ENCODE data around the gene PARVB. TPM values are rescaled to one million over a fixed set of nuclear protein-coding genes. Genes with fewer than 3 reads are reported as not detected.

The PARVB gene
- total RNA-seq, 5 donors from 2014 or later (not counting 1 experiment from before 2014, with no cell fraction given) = 5.9 to 13.8 (median 8.2) TPM

DNA sequence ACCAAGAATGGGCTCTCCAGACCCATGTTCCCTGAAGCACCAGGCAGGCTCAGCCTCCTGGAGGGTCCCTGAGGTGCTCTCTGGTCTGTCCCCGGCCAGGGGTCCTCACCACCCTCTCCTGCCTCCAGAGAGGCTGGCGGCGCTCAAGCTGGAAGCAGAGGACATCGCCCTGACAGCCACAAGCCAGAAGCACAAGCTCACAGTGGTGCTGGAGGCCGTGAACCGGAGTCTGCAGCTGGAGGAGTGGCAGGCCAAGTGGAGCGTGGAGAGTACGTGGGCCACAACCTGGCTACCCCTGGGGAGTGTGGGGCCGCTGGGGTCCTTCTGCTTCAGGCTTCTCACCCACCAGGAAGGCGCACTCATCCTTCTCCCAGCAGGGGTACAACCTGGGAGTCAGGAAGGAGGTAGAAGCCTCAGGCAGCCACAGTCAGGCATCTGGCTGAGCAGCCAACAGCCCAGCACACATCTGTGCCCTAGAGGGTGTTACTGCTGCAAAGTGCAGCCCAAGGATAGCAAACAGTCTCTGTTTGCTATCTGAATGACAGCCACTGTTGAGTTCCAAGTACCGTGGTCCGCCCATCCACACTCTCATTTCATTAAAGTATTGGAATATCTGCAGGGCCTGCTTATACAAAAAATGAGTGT lies 165.0 kb downstream of the PARVB start:
- no peak for DNase-seq
- WGBS (ENCODE audit: insufficient coverage) = 95% methylated on average over 10 of the region's 12 CpGs
- POLR2A ChIA-PET = no interaction called here

DNA sequence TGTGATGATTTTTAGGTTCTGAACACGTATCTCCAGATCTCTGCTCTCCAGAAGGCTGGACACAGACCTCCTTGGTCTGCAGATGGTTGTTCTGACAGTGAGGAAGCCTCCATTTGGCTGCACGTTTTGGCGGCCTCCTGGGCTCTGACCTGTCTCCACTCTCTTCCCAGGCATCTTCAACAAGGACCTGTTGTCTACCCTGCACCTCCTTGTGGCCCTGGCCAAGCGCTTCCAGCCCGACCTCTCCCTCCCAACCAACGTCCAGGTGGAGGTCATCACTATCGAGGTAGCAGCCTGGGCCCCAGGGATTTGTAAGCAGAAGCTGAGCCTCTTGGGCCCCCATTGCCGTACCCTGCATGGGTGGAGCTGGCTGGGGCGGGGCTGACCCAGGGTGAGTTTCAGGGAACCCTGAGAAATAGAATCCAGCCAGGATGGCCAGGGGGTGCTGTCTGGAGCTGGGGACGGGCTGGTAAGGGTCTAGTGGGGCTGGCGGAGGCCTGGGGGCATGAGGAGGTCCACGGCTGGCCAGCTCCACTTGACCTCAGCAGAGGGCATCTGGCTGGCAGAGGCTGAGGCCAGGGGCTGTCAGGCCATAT lies 166.4 kb downstream of the PARVB start:
- H3K36me3 ChIP-seq (ENCODE audit: control insufficient read depth in 2 of 2, extremely low read depth in 1 of 2, insufficient read depth in 1 of 2, low read length in 1 of 2) = peaks cover 12 to 22% of the 10 kb centered on the region in 2 donors
- no peak overlapping the region for H3K4me3 ChIP-seq (ENCODE audit: control insufficient read depth in 1 of 2, extremely low read depth in 1 of 2, low read length in 1 of 2)
- H3K27ac ChIP-seq (ENCODE audit: low read length) = no peak overlapping the region
- no peaks in the 10 kb centered on the region for H3K9me3 ChIP-seq
- POLR2A ChIA-PET = no interaction called here
- no peak for DNase-seq
- Mint-ChIP-seq H3K4me1 (peaks cover 28 to 46% (median 32%) of the 10 kb centered on the region in 3 donors), H3K36me3 (peaks cover 20% of the 10 kb centered on the region), H3K27ac (no peak overlapping the region), H3K9me3 (no peaks in the 10 kb centered on the region), H3K4me3 (no peak overlapping the region), H3K27me3 (no peaks in the 10 kb centered on the region)
- no peak for ATAC-seq (replicated peaks in 1 of 4)
- WGBS (ENCODE audit: insufficient coverage) = 91% methylated on average over 12 of the region's 12 CpGs
- CTCF ChIA-PET = no interaction called here
- H3K27me3 ChIP-seq (replicated peaks in 1 of 2; ENCODE audit: control insufficient read depth in 2 of 2, extremely low read depth in 1 of 2, insufficient read depth in 2 of 2, low read length in 1 of 2) = no peaks in the 10 kb centered on the region
- H3K4me1 ChIP-seq (ENCODE audit: control insufficient read depth in 1 of 2, extremely low read depth in 1 of 2, insufficient read depth in 2 of 2, low read length in 2 of 2) = peaks cover 12 to 38% of the 10 kb centered on the region in 2 experiments

More for the DNA sequence above, 165.0 kb downstream of the PARVB start:
- Mint-ChIP-seq H3K4me3 (no peak overlapping the region), H3K36me3 (peaks cover 16% of the 10 kb centered on the region), H3K27me3 (no peaks in the 10 kb centered on the region), H3K27ac (no peak overlapping the region), H3K4me1 (peaks cover 21 to 41% (median 26%) of the 10 kb centered on the region in 3 donors), H3K9me3 (no peaks in the 10 kb centered on the region)
- CTCF ChIA-PET = no interaction called here
- Histone ChIP-seq H3K4me3 (ENCODE audit: control insufficient read depth in 1 of 2, extremely low read depth in 1 of 2, low read length in 1 of 2) (no peak overlapping the region), H3K9me3 (no peaks in the 10 kb centered on the region), H3K27me3 (replicated peaks in 1 of 2; ENCODE audit: control insufficient read depth in 2 of 2, extremely low read depth in 1 of 2, insufficient read depth in 2 of 2, low read length in 1 of 2) (no peaks in the 10 kb centered on the region), H3K36me3 (ENCODE audit: control insufficient read depth in 2 of 2, extremely low read depth in 1 of 2, insufficient read depth in 1 of 2, low read length in 1 of 2) (peaks cover 9 to 26% of the 10 kb centered on the region in 2 donors), H3K4me1 (ENCODE audit: control insufficient read depth in 1 of 2, extremely low read depth in 1 of 2, insufficient read depth in 2 of 2, low read length in 2 of 2) (peaks cover 12 to 38% of the 10 kb centered on the region in 2 experiments), H3K27ac (ENCODE audit: low read length) (no peak overlapping the region)
- no peak for ATAC-seq (replicated peaks in 1 of 4)

DNA sequence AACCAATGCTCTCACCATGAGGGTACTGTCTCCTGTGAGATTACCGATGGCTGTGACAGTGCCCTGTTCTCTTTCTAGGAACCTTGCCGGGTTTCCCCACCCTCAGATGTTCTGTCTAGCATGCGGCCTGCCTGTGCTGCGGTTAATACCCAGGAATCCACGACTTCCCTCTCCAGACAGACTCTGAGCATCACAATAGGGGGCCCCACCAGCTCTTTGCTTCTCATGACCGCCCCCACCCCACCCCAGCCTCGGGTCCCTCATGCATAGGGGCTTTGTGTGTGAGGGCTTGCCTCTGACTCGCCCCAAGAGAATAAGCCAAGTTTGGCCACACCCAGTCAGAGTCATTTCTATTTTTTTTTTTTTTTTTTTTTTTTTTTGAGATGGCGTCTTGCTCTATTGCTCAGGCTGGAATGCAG lies 166.9 kb downstream of the PARVB start:
- no peak overlapping the region for H3K27ac Mint-ChIP-seq
- peaks cover 27 to 46% (median 32%) of the 10 kb centered on the region in 3 donors for H3K4me1 Mint-ChIP-seq
- no peak overlapping the region for H3K4me3 Mint-ChIP-seq
- ChIA-PET CTCF (no interaction called here), POLR2A (no interaction called here)
- 31% methylated on average over 4 of the region's 9 CpGs for WGBS (ENCODE audit: insufficient coverage)
- DNase-seq (peak in 2 of 35 experiments; percentile 25 to 35), ATAC-seq (replicated peaks in 1 of 4) (peak in 1 of 4 experiments; percentile 38)
- no peaks in the 10 kb centered on the region for H3K27me3 Mint-ChIP-seq
- Histone ChIP-seq H3K27me3 (replicated peaks in 1 of 2; ENCODE audit: control insufficient read depth in 2 of 2, extremely low read depth in 1 of 2, insufficient read depth in 2 of 2, low read length in 1 of 2) (no peaks in the 10 kb centered on the region), H3K36me3 (ENCODE audit: control insufficient read depth in 2 of 2, extremely low read depth in 1 of 2, insufficient read depth in 1 of 2, low read length in 1 of 2) (peaks cover 12 to 18% of the 10 kb centered on the region in 2 donors), H3K9me3 (no peaks in the 10 kb centered on the region), H3K4me3 (ENCODE audit: control insufficient read depth in 1 of 2, extremely low read depth in 1 of 2, low read length in 1 of 2) (no peak overlapping the region), H3K27ac (ENCODE audit: low read length) (no peak overlapping the region), H3K4me1 (ENCODE audit: control insufficient read depth in 1 of 2, extremely low read depth in 1 of 2, insufficient read depth in 2 of 2, low read length in 2 of 2) (peaks cover 12 to 38% of the 10 kb centered on the region in 2 experiments)
- H3K36me3 Mint-ChIP-seq = peaks cover 20% of the 10 kb centered on the region
- H3K9me3 Mint-ChIP-seq = no peaks in the 10 kb centered on the region

DNA sequence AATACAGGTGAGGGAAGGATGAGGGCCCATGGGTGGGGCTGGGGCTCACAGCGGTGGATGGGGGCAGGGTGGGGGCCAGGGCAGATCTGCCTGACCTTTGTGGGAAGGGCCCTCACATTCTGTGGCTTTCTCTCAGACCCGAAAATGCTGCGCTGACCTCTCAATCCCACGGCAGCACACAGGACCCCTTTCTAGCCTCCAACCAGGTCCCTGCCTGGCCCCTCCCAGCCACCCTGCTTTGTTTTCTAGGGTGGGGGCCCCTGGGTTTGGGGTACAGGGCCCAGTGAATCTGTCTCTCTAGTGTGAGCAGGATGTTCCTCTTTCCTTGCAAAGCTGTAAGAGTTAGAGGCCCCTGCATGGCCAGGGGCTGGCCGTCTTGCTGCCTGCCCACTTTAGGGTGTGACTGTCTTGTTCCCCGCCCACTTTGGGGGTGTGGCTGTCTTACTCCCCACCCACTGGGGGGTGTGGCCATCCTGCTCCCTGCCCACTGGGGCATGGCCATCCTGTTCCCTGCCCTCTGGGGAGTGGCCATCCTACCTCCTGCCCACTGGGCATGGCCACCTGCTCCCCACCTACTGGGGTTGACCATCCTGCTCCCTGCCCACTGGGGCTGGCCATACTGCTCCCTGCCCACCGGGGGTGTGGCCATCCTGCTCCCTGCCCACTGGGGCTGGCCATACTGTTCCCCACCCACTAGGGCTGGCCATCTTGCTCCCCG lies 168.2 kb downstream of the PARVB start:
- Mint-ChIP-seq H3K4me1 (peaks cover 27 to 43% (median 29%) of the 10 kb centered on the region in 3 donors), H3K4me3 (peak overlapping the region in 1 of 3 donors; percentile 64), H3K27me3 (no peaks in the 10 kb centered on the region), H3K36me3 (peaks cover 20% of the 10 kb centered on the region), H3K9me3 (no peaks in the 10 kb centered on the region), H3K27ac (no peak overlapping the region)
- no peak overlapping the region for H3K27ac ChIP-seq (ENCODE audit: low read length)
- H3K4me1 ChIP-seq (ENCODE audit: control insufficient read depth in 1 of 2, extremely low read depth in 1 of 2, insufficient read depth in 2 of 2, low read length in 2 of 2) = peaks cover 12 to 41% of the 10 kb centered on the region in 2 experiments
- DNase-seq (peak in 29 of 35 experiments; percentile 16 to 52 (median 37)), ATAC-seq (replicated peaks in 1 of 4) (peak in 3 of 4 experiments; percentile 16 to 68 (median 52))
- POLR2A ChIA-PET = no interaction called here
- no peaks in the 10 kb centered on the region for H3K9me3 ChIP-seq
- no peak overlapping the region for H3K4me3 ChIP-seq (ENCODE audit: control insufficient read depth in 1 of 2, extremely low read depth in 1 of 2, low read length in 1 of 2)
- CTCF ChIA-PET = no interaction called here
- H3K36me3 ChIP-seq (ENCODE audit: control insufficient read depth in 2 of 2, extremely low read depth in 1 of 2, insufficient read depth in 1 of 2, low read length in 1 of 2) = peaks cover 11 to 19% of the 10 kb centered on the region in 2 donors
- WGBS (ENCODE audit: insufficient coverage) = 90% methylated on average over 3 of the region's 8 CpGs
- H3K27me3 ChIP-seq (replicated peaks in 1 of 2; ENCODE audit: control insufficient read depth in 2 of 2, extremely low read depth in 1 of 2, insufficient read depth in 2 of 2, low read length in 1 of 2) = no peaks in the 10 kb centered on the region

DNA sequence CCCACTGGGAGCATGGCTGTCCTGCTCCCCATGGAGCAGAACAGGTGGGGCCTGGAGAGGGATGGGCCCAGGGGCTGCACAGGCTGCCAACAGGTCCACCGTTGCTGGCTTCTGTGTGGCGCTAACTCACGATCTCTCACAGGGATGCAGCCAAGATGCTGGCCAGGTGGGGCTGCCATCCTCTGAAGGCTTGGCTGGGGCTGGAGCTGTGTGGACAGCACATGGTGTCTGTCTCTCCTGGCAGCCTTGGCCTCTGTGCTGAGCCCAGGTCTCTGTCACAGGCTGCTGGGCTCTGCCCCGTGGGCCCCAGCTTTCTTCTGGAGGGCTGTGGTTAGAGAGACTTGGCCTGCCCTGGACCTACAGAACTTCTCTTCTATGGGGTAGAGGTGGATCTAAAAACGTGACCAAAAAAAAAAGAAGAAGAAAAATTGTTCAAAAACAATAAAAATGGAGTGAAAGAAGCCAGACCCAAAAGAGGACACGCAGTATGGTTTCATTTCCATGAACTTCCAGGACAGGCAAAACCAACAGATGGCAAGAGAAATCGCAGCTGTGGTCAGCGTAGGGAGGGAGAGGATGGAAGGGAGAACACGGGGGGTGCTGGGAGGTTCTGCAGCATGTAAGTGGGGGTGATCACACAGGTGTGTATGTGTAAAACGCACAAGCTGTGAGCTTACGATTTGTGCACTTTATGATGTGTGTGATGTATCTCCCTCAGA lies 168.9 kb downstream of the PARVB start:
- Mint-ChIP-seq H3K27ac (peak overlapping the region; percentile 5 to 66), H3K9me3 (no peaks in the 10 kb centered on the region), H3K4me3 (peak overlapping the region; percentile 6 to 64 (median 13)), H3K36me3 (peaks cover 25% of the 10 kb centered on the region), H3K4me1 (peaks cover 26 to 42% (median 27%) of the 10 kb centered on the region in 3 donors), H3K27me3 (no peaks in the 10 kb centered on the region)
- H3K27ac ChIP-seq (ENCODE audit: low read length) = no peak overlapping the region
- peaks cover 12 to 41% of the 10 kb centered on the region in 2 experiments for H3K4me1 ChIP-seq (ENCODE audit: control insufficient read depth in 1 of 2, extremely low read depth in 1 of 2, insufficient read depth in 2 of 2, low read length in 2 of 2)
- no peaks in the 10 kb centered on the region for H3K9me3 ChIP-seq
- no peaks in the 10 kb centered on the region for H3K27me3 ChIP-seq (replicated peaks in 1 of 2; ENCODE audit: control insufficient read depth in 2 of 2, extremely low read depth in 1 of 2, insufficient read depth in 2 of 2, low read length in 1 of 2)
- DNase-seq (peak in 1 of 35 experiments; percentile 10), ATAC-seq (replicated peaks in 1 of 4) (peak in 3 of 4 experiments; percentile 13 to 28 (median 14))
- CTCF ChIA-PET = no interaction called here
- H3K4me3 ChIP-seq (ENCODE audit: control insufficient read depth in 1 of 2, extremely low read depth in 1 of 2, low read length in 1 of 2) = peak overlapping the region in 1 of 2 donors; percentile 11
- H3K36me3 ChIP-seq (ENCODE audit: control insufficient read depth in 2 of 2, extremely low read depth in 1 of 2, insufficient read depth in 1 of 2, low read length in 1 of 2) = peaks cover 11 to 22% of the 10 kb centered on the region in 2 donors
- 52% methylated on average over 7 of the region's 11 CpGs for WGBS (ENCODE audit: insufficient coverage)
- POLR2A ChIA-PET = no interaction called here

DNA sequence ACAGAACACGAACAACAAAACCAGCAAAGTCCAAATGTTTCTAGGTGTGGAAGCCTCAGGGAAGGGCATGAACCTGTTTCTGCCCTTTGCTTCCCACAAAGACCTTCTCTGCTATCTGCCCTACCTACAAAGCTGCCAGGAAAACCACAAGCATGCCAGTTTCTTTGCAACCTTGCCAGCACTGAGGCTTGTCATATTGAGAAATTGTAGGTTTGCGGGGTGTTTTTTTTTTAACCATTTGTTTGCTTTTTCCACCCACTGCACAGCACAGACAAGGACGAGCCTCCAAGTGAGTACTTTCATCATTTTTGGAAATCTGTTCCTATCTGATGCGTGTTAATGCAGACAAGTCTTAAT lies 169.4 kb downstream of the PARVB start:
- no peak overlapping the region for H3K27ac ChIP-seq (ENCODE audit: low read length)
- POLR2A ChIA-PET = no interaction called here
- H3K9me3 ChIP-seq = no peaks in the 10 kb centered on the region
- H3K4me1 Mint-ChIP-seq = peaks cover 26 to 43% (median 27%) of the 10 kb centered on the region in 3 donors
- no peaks in the 10 kb centered on the region for H3K27me3 ChIP-seq (replicated peaks in 1 of 2; ENCODE audit: control insufficient read depth in 2 of 2, extremely low read depth in 1 of 2, insufficient read depth in 2 of 2, low read length in 1 of 2)
- H3K36me3 Mint-ChIP-seq = peaks cover 31% of the 10 kb centered on the region
- CTCF ChIA-PET = no interaction called here
- no peaks in the 10 kb centered on the region for H3K27me3 Mint-ChIP-seq
- DNase-seq (peak in 1 of 35 experiments; percentile 17), ATAC-seq (replicated peaks in 1 of 4) (peak in 3 of 4 experiments; percentile 34 to 40 (median 40))
- peaks cover 12 to 41% of the 10 kb centered on the region in 2 experiments for H3K4me1 ChIP-seq (ENCODE audit: control insufficient read depth in 1 of 2, extremely low read depth in 1 of 2, insufficient read depth in 2 of 2, low read length in 2 of 2)
- WGBS (ENCODE audit: insufficient coverage) = no CpG with 5 or more reads among the region's 4 CpGs
- no peaks in the 10 kb centered on the region for H3K9me3 Mint-ChIP-seq
- H3K27ac Mint-ChIP-seq = peak overlapping the region in 1 of 2 donors; percentile 66
- peak overlapping the region in 1 of 3 donors; percentile 64 for H3K4me3 Mint-ChIP-seq
- peak overlapping the region in 1 of 2 donors; percentile 11 for H3K4me3 ChIP-seq (ENCODE audit: control insufficient read depth in 1 of 2, extremely low read depth in 1 of 2, low read length in 1 of 2)
- H3K36me3 ChIP-seq (ENCODE audit: control insufficient read depth in 2 of 2, extremely low read depth in 1 of 2, insufficient read depth in 1 of 2, low read length in 1 of 2) = peaks cover 11 to 27% of the 10 kb centered on the region in 2 donors

All from T-cell (primary cell).